Effector CD4-positive, alpha-beta T cell (primary cell): ENCODE results near the gene LYST.
"Not testable (repeated sequence)": the region's sequence is repeated elsewhere in the genome, so short reads cannot be mapped to it uniquely, and the experiment has no call there.

Experiments used
- DNase-seq: peaks from one replicate; pipeline ENCODE4 v3.0.0-alpha.2; 2020

Gene LYST

GRCh38 chr1:235809688-235810397 is 56.9 kb downstream of the LYST start:
- DNase-seq, result no peak

GRCh38 chr1:235808223-235808622 is 58.5 kb downstream of the LYST start:
- no peak for DNase-seq

- DNase-seq, result no peak
Observed at GRCh38 chr1:235806123-235806522, 60.6 kb downstream of the LYST start.

GRCh38 chr1:235802573-235803346 is 63.9 kb downstream of the LYST start:
- no peak for DNase-seq

- no peak for DNase-seq
Observed at GRCh38 chr1:235799264-235799663, 67.4 kb downstream of the LYST start.

- no peak for DNase-seq
Observed at GRCh38 chr1:235791532-235792060, 75.1 kb downstream of the LYST start.

- no peak for DNase-seq
Observed at GRCh38 chr1:235790123-235790522, 76.6 kb downstream of the LYST start.

GRCh38 chr1:235786227-235786898 is 80.3 kb downstream of the LYST start:
- not testable (repeated sequence) for DNase-seq

GRCh38 chr1:235784950-235785349 is 81.8 kb downstream of the LYST start:
- no peak for DNase-seq

- DNase-seq, result no peak
Observed at GRCh38 chr1:235783148-235783776, 83.4 kb downstream of the LYST start.

- no peak for DNase-seq
Observed at GRCh38 chr1:235782601-235783000, 84.1 kb downstream of the LYST start.

- no peak for DNase-seq
Observed at GRCh38 chr1:235781807-235782206, 84.9 kb downstream of the LYST start.

- DNase-seq, result no peak
Observed at GRCh38 chr1:235779770-235780169, 86.9 kb downstream of the LYST start.

GRCh38 chr1:235776396-235776795 is 90.3 kb downstream of the LYST start:
- DNase-seq, result no peak

GRCh38 chr1:235775246-235775860 is 91.4 kb downstream of the LYST start:
- DNase-seq, result no peak

- DNase-seq, result no peak
Observed at GRCh38 chr1:235767795-235768194, 98.9 kb downstream of the LYST start.

- no peak for DNase-seq
Observed at GRCh38 chr1:235766794-235767285, 99.9 kb downstream of the LYST start.

GRCh38 chr1:235763962-235764361 is 102.7 kb downstream of the LYST start:
- DNase-seq, result no peak

- DNase-seq, result no peak
Observed at GRCh38 chr1:235759336-235759735, 107.4 kb downstream of the LYST start.

GRCh38 chr1:235758931-235759330 is 107.8 kb downstream of the LYST start:
- DNase-seq, result no peak

- no peak for DNase-seq
Observed at GRCh38 chr1:235757587-235758096, 109.1 kb downstream of the LYST start.

GRCh38 chr1:235754186-235754585 is 112.5 kb downstream of the LYST start:
- DNase-seq, result not testable (repeated sequence)
